NT2/D1 (cell line): Measurements from ENCODE around the gene CALHM5.

Experiments
- SUZ12 ChIP-seq: IDR thresholded peaks from 2 replicates; pipeline ENCODE4 v1.6.1; 2011; ENCODE audit not compliant: insufficient read length, insufficient read depth; ENCODE audit errors: extremely low read depth
- YY1 ChIP-seq: IDR thresholded peaks from 2 replicates; pipeline ENCODE4 v1.6.1; 2011; ENCODE audit not compliant: insufficient read length, insufficient read depth
- ZNF274 ChIP-seq: IDR thresholded peaks from 2 replicates; pipeline ENCODE4 v1.6.1; 2011; ENCODE audit warnings: mild to moderate bottlenecking, low read depth, low read length

- TF ChIP-seq YY1 (no peak), SUZ12 (no peak), ZNF274 (no peak)
Observed at GRCh38 chr6:116547358-116547757, 35.9 kb downstream of the CALHM5 start.
